ENCODE results near the gene PALMD.

GRCh38 chr1:99685516-99686180 lies 39.7 kb downstream of the PALMD start:
- TF ChIP-seq EZH2phosphoT487 (IDR thresholded peaks at IDR 0.05; ENCODE audit: borderline replicate concordance, low read depth) (no peak), ZBTB33 (IDR thresholded peaks at IDR 0.05; ENCODE audit: borderline replicate concordance, low read depth) (no peak), GATA2 (CRISPR knock-in tag; IDR thresholded peaks at IDR 0.05) (no peak), CTCF (IDR thresholded peaks at IDR 0.05) (peak; percentile 75), MAX (IDR thresholded peaks at IDR 0.05; ENCODE audit: low read depth) (0 out of 2 replicates have a peak, but pooled peaks have one; percentile 14), USF1 (IDR thresholded peaks at IDR 0.05; ENCODE audit: borderline replicate concordance, low read depth) (no peak), YY1 (IDR thresholded peaks at IDR 0.05; ENCODE audit: low read depth) (no peak), RAD21 (IDR thresholded peaks at IDR 0.05; ENCODE audit: low read length) (peak; percentile 68)
